H9 (cell line): ENCODE data around the gene HHATL. TPM values are rescaled to one million over a fixed set of nuclear protein-coding genes. Genes with fewer than 3 reads are reported as not detected.
A peak's percentile ranks its signal among the peaks of the same experiment; 100 is the strongest.

Experiments
- DNase-seq: peaks from one replicate; pipeline ENCODE4 v3.0.0-alpha.2; 2017
- H2AFZ ChIP-seq: one replicate; pipeline ENCODE4 v1.6.1; 2013; ENCODE audit warnings: mild to moderate bottlenecking, low read length, control low read depth, moderate library complexity
- H2AK5ac ChIP-seq: 2 replicates; pipeline ENCODE4 v1.6.1; 2013; ENCODE audit warnings: low read length, control low read depth, mixed read lengths; ENCODE audit not compliant: insufficient read length
- H2BK120ac ChIP-seq: one replicate; pipeline ENCODE4 v1.6.1; 2013; ENCODE audit warnings: low read depth, mild to moderate bottlenecking, low read length, control low read depth, inconsistent platforms; ENCODE audit not compliant: poor library complexity, severe bottlenecking
- H2BK12ac ChIP-seq: 2 replicates; pipeline ENCODE4 v1.6.1; 2013; ENCODE audit warnings: low read length, control low read depth, mixed read lengths, low read depth; ENCODE audit not compliant: insufficient read length
- H2BK15ac ChIP-seq: 2 replicates; pipeline ENCODE4 v1.6.1; 2013; ENCODE audit warnings: low read depth, low read length, control low read depth
- H2BK20ac ChIP-seq: one replicate; pipeline ENCODE4 v1.6.1; 2013; ENCODE audit warnings: low read depth, mild to moderate bottlenecking, low read length, control low read depth, inconsistent platforms; ENCODE audit not compliant: poor library complexity, severe bottlenecking
- H2BK5ac ChIP-seq: 2 replicates; pipeline ENCODE4 v1.6.1; 2013; ENCODE audit warnings: low read length, control low read depth, mixed read lengths; ENCODE audit not compliant: insufficient read length
- H3K14ac ChIP-seq: 2 replicates; pipeline ENCODE4 v1.6.1; 2013; ENCODE audit warnings: low read length, control low read depth; ENCODE audit not compliant: insufficient read depth
- H3K18ac ChIP-seq: 2 replicates; pipeline ENCODE4 v1.6.1; 2013; ENCODE audit warnings: low read depth, mild to moderate bottlenecking, mixed read lengths, low read length, control low read depth; ENCODE audit not compliant: insufficient read length
- H3K23ac ChIP-seq: 2 replicates; pipeline ENCODE4 v1.6.1; 2013; ENCODE audit warnings: low read length, control low read depth, mixed read lengths, low read depth; ENCODE audit not compliant: insufficient read length
- H3K23me2 ChIP-seq: 2 replicates; pipeline ENCODE4 v1.6.1; 2013; ENCODE audit warnings: low read depth, mild to moderate bottlenecking, mixed read lengths, low read length, control low read depth; ENCODE audit not compliant: insufficient read length, poor library complexity, severe bottlenecking
- H3K27ac ChIP-seq: 2 replicates; pipeline ENCODE4 v1.5.1; 2013; ENCODE audit warnings: low read length, control low read depth, mixed read lengths, low read depth; ENCODE audit not compliant: insufficient read length
- H3K27me3 ChIP-seq: 2 replicates; pipeline ENCODE4 v1.6.1; 2013; ENCODE audit warnings: low read length, control low read depth, inconsistent platforms; ENCODE audit not compliant: insufficient read depth
- H3K4ac ChIP-seq: 2 replicates; pipeline ENCODE4 v1.6.1; 2013; ENCODE audit warnings: low read depth, mild to moderate bottlenecking, control low read depth, inconsistent platforms, low read length, moderate library complexity
- H3K4me1 ChIP-seq: 2 replicates; pipeline ENCODE4 v1.6.1; 2013; ENCODE audit warnings: low read length, control low read depth, inconsistent platforms; ENCODE audit not compliant: insufficient read depth
- H3K4me2 ChIP-seq: 2 replicates; pipeline ENCODE4 v1.6.1; 2013; ENCODE audit warnings: low read length, control low read depth, mixed read lengths; ENCODE audit not compliant: insufficient read length, insufficient read depth
- H3K56ac ChIP-seq: 2 replicates; pipeline ENCODE4 v1.6.1; 2013; ENCODE audit warnings: low read depth, mild to moderate bottlenecking, mixed read lengths, low read length, control low read depth; ENCODE audit not compliant: insufficient read length
- H3K79me1 ChIP-seq: 2 replicates; pipeline ENCODE4 v1.6.1; 2013; ENCODE audit warnings: low read depth, mild to moderate bottlenecking, moderate library complexity, low read length, control low read depth, inconsistent platforms; ENCODE audit not compliant: insufficient read depth, poor library complexity, severe bottlenecking
- H3K79me2 ChIP-seq: 2 replicates; pipeline ENCODE4 v1.6.1; 2013; ENCODE audit warnings: low read length, control low read depth, inconsistent platforms; ENCODE audit not compliant: insufficient read depth
- H3K9ac ChIP-seq: 2 replicates; pipeline ENCODE4 v1.6.1; 2013; ENCODE audit warnings: low read length, control low read depth, mixed read lengths; ENCODE audit not compliant: insufficient read length; ENCODE audit errors: extremely low read depth
- H3K9me3 ChIP-seq: one replicate; pipeline ENCODE4 v1.6.1; 2013; ENCODE audit warnings: low read depth, low read length, inconsistent platforms; ENCODE audit not compliant: control insufficient read depth
- H3T11ph ChIP-seq: one replicate; pipeline ENCODE4 v1.6.1; 2013; ENCODE audit warnings: mild to moderate bottlenecking, low read length, control low read depth, inconsistent platforms
- H4K20me1 ChIP-seq: one replicate; pipeline ENCODE4 v1.6.1; 2013; ENCODE audit not compliant: control insufficient read depth, insufficient read length, insufficient read depth
- H4K5ac ChIP-seq: 2 replicates; pipeline ENCODE4 v1.6.1; 2013; ENCODE audit warnings: low read depth, mild to moderate bottlenecking, mixed read lengths, low read length, control low read depth; ENCODE audit not compliant: insufficient read length
- H4K8ac ChIP-seq: replicated peaks from 2 replicates; pipeline ENCODE4 v1.6.1; 2013; ENCODE audit warnings: low read length, control low read depth, mixed read lengths, low read depth; ENCODE audit not compliant: insufficient read length
- H4K91ac ChIP-seq: 2 replicates; pipeline ENCODE4 v1.6.1; 2013; ENCODE audit warnings: low read depth, mild to moderate bottlenecking, moderate library complexity, mixed read lengths, low read length, control low read depth; ENCODE audit not compliant: insufficient read length
- H3K27ac Mint-ChIP-seq, 3 experiments: 2 replicates in 2 of 3; 3 replicates in 1 of 3; pipeline ENCODE4 v1.8.0; 2020 to 2021; ENCODE audit warnings: mixed read lengths in 3 of 3, mild to moderate bottlenecking in 1 of 3, moderate library complexity in 1 of 3
- H3K27me3 Mint-ChIP-seq: 2 replicates; pipeline ENCODE4 v1.8.0; 2021; ENCODE audit warnings: low read depth, mild to moderate bottlenecking, moderate library complexity, mixed read lengths
- H3K36me3 Mint-ChIP-seq, 3 experiments: 2 replicates in 2 of 3; 3 replicates in 1 of 3; pipeline ENCODE4 v1.8.0; 2020 to 2021; ENCODE audit warnings: low read depth in 3 of 3, mixed read lengths in 3 of 3; ENCODE audit not compliant: insufficient read depth in 1 of 3
- H3K4me1 Mint-ChIP-seq, 2 experiments: 2 replicates each; pipeline ENCODE4 v1.8.0; 2020; ENCODE audit warnings: mixed read lengths in 2 of 2
- H3K4me3 Mint-ChIP-seq, 2 experiments: 2 replicates in 1 of 2; 3 replicates in 1 of 2; pipeline ENCODE4 v1.8.0; 2020 to 2021; ENCODE audit warnings: mild to moderate bottlenecking in 2 of 2, mixed read lengths in 2 of 2, moderate library complexity in 1 of 2
- H3K9me3 Mint-ChIP-seq, 2 experiments: 2 replicates in 1 of 2; 3 replicates in 1 of 2; pipeline ENCODE4 v1.8.0; 2020; ENCODE audit warnings: mild to moderate bottlenecking in 2 of 2, mixed read lengths in 2 of 2, moderate library complexity in 1 of 2
- WGBS: extraction: QIAGEN DNeasy Blood & Tissue Kit; methylation state at CpG from one replicate; pipeline ENCODE4 v1.1.7; 2013; ENCODE audit warnings: missing lambda C conversion rate, low lambda C conversion rate, mixed read lengths; ENCODE audit not compliant: insufficient read length; ENCODE audit errors: extremely low coverage; 5-methylcytosine and 5-hydroxymethylcytosine counted together
- total RNA-seq: library from RNA; stranded (reverse); gene quantifications from 2 replicates; pipeline ENCODE4 v1.2.1, GENCODE V29; 2021
- TF ChIP-seq, protein P1 (sequence below): fragments of 200-600 bp; sonication (generic); conservative IDR thresholded peaks from 3 replicates; pipeline ENCODE4 v1.8.0; 2021; ENCODE audit warnings: antibody characterized with exemption, mild to moderate bottlenecking

HHATL gene
- total RNA-seq, 1 experiment from 2014 or later, result 0.46 TPM

DNA sequence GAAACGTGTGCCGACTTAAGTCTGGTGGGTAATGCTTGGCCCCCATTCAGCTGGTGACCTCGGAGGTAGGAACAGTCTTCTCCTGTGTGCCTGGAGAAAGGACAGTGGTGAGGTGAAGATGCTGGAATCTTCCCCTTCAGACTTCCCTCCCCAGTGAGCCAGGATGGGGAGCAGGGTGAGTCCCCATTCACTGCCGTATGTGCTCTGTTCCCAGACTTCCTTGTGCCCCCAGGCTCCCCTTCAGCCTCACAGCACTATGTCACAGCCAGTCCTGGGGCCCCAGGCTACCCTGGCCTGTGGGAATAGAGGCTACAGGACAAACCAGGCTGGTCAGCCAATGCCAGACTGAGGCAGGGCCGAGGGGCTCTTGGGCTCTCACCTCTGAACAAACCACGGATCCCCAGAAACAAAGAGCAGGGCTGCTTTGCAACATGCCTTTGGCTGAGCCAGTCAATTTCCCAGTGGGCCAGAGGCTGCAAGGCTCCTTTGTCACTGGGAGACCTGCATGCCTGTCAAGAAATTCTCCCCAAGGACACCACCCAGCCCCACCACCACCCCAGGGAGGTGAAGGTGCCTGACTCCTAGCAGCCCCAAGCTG, 31.8 kb upstream of the HHATL start:
- TF ChIP-seq, protein P1, sequence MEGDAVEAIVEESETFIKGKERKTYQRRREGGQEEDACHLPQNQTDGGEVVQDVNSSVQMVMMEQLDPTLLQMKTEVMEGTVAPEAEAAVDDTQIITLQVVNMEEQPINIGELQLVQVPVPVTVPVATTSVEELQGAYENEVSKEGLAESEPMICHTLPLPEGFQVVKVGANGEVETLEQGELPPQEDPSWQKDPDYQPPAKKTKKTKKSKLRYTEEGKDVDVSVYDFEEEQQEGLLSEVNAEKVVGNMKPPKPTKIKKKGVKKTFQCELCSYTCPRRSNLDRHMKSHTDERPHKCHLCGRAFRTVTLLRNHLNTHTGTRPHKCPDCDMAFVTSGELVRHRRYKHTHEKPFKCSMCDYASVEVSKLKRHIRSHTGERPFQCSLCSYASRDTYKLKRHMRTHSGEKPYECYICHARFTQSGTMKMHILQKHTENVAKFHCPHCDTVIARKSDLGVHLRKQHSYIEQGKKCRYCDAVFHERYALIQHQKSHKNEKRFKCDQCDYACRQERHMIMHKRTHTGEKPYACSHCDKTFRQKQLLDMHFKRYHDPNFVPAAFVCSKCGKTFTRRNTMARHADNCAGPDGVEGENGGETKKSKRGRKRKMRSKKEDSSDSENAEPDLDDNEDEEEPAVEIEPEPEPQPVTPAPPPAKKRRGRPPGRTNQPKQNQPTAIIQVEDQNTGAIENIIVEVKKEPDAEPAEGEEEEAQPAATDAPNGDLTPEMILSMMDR, result no peak
- Mint-ChIP-seq H3K9me3 (peaks cover 0 to 3% of the 10 kb centered on the region in 2 experiments; a peak in 2 of 5 replicates), H3K4me3 (no peak overlapping the region), H3K27ac (peak overlapping the region in 1 of 3 experiments; percentile 67; a peak in 1 of 7 replicates), H3K4me1 (peaks cover 48 to 49% of the 10 kb centered on the region in 2 experiments), H3K27me3 (peaks cover 5% of the 10 kb centered on the region), H3K36me3 (no peaks in the 10 kb centered on the region)
- Histone ChIP-seq H3K79me1 (no peaks in the 10 kb centered on the region), H2BK15ac (no peak overlapping the region), H2AK5ac (no peak overlapping the region), H3K18ac (no peak overlapping the region), H2BK120ac (no peak overlapping the region), H3K9me3 (no peaks in the 10 kb centered on the region), H3K79me2 (no peaks in the 10 kb centered on the region), H4K91ac (no peak overlapping the region), H2AFZ (no peak overlapping the region), H3T11ph (no peak overlapping the region), H2BK20ac (no peak overlapping the region), H2BK5ac (no peak overlapping the region), H4K5ac (no peak overlapping the region), H4K8ac (no peak overlapping the region), H3K56ac (no peak overlapping the region), H3K14ac (no peak overlapping the region), H4K20me1 (no peaks in the 10 kb centered on the region), H3K4ac (no peak overlapping the region), H3K23ac (no peak overlapping the region), H3K27ac (no peak overlapping the region), H2BK12ac (no peak overlapping the region), H3K9ac (no peak overlapping the region), H3K27me3 (no peaks in the 10 kb centered on the region), H3K23me2 (no peaks in the 10 kb centered on the region), H3K4me1 (peaks cover 9% of the 10 kb centered on the region; the same call in 1 of the 2 replicates), H3K4me2 (no peak overlapping the region)
- no CpG with 5 or more reads among the region's 6 CpGs for WGBS
- DNase-seq, result peak; percentile 27
